GM13976 (cell line): Measurements from ENCODE around the gene KANSL1.

Source experiments
- DNase-seq: peaks from one replicate; pipeline ENCODE4 v3.0.0; 2012; ENCODE audit warnings: low spot score
- in situ Hi-C: fragments of 300-500 bp; cut with MboI; formaldehyde crosslinking; loops from one replicate; pipeline ENCODE4 v1.12.0; 2022; ENCODE audit warnings: low sequenced_read_pairs, mixed read lengths, inconsistent platforms; ENCODE audit not compliant: unreplicated experiment
- TF ChIP-seq, protein P1 (sequence below): IDR thresholded peaks from 2 replicates; pipeline ENCODE4 v1.5.1; 2012; ENCODE audit warnings: borderline replicate concordance, mild to moderate bottlenecking; ENCODE audit not compliant: insufficient read depth; ENCODE audit errors: extremely low read depth, missing control alignments, control extremely low read depth

The KANSL1 gene

DNA sequence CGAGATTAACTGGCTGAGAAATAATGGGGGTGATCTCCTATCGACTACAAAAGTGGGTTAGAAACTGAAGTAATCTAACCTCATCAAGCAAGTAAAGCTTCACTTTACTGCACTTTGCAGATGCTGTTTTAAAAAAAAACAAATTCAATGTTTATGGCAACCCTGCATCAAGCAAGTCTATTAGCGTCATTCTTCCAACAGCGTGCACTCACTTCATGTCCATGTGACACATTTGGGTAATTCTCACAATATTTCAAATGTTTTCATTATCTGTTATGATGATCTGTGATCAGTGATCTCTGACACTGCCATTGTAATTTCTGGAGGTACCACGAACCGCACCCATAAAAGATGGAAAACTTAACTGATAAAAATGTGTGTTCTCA, 70.8 kb downstream of the KANSL1 start:
- DNase-seq, result no peak
- TF ChIP-seq, protein P1, sequence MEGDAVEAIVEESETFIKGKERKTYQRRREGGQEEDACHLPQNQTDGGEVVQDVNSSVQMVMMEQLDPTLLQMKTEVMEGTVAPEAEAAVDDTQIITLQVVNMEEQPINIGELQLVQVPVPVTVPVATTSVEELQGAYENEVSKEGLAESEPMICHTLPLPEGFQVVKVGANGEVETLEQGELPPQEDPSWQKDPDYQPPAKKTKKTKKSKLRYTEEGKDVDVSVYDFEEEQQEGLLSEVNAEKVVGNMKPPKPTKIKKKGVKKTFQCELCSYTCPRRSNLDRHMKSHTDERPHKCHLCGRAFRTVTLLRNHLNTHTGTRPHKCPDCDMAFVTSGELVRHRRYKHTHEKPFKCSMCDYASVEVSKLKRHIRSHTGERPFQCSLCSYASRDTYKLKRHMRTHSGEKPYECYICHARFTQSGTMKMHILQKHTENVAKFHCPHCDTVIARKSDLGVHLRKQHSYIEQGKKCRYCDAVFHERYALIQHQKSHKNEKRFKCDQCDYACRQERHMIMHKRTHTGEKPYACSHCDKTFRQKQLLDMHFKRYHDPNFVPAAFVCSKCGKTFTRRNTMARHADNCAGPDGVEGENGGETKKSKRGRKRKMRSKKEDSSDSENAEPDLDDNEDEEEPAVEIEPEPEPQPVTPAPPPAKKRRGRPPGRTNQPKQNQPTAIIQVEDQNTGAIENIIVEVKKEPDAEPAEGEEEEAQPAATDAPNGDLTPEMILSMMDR, result no peak
- in situ Hi-C loops, result no loop called here

DNA sequence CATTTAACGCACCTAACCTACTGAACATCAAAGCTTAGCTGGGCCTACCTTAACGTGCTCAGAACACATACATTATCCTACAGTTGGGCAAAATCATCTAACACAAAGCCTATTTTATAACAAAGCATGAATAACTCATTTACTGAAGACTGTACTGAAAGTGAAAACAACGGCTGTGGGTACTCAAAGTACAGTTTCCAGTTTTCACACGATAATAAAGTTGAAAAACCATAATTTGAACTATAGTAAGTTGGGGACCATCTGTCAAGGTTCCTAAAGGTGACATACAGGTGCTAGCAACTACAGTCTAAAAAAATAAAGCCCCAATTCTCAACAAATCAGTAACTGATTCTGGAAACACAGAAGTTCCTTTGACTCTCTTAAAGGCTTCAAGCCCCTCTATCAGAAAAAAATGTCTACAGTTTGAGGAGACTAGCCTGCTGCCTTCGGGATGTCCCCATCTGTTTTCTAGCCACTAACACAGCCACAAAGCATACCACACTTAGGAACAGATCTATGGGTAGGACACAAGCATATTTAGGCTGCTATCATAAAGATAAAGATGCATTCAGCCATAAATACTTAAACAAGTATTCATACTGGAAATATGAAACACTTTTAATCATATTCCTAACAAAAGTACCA, 71.3 kb downstream of the KANSL1 start:
- DNase-seq, result peak; percentile 51
- TF ChIP-seq, protein P1, result no peak
- in situ Hi-C loops, result no loop called here

DNA sequence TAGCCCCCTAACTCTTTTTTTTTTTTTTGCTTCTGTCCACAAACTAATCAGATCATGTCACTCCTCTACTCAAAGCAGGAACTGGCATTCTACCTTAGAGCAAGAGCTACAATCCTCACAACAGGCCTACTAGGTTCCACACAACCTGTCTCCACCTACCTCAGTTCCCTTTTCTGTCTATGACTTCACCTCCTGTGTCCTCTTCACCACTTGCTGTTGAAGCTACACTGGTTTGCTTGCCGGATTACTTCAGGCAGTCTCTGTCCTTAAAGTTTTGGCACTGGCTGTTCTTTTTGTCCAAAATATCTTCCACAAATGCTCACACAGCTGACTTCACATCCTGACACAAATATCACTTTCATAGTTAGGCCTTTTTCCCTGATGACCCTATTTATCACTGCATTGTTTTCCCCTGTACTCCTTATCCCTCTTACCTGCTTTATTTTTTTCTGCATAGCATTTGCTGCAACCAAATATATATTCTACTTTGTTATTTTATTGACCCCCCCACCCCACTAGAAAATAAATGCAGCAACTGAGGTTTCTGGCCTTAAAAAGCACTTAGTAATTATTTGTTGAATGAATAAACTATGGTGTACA, 72.0 kb downstream of the KANSL1 start:
- peak; percentile 64 for DNase-seq
- TF ChIP-seq, protein P1, result no peak
- in situ Hi-C loops, result no loop called here

DNA sequence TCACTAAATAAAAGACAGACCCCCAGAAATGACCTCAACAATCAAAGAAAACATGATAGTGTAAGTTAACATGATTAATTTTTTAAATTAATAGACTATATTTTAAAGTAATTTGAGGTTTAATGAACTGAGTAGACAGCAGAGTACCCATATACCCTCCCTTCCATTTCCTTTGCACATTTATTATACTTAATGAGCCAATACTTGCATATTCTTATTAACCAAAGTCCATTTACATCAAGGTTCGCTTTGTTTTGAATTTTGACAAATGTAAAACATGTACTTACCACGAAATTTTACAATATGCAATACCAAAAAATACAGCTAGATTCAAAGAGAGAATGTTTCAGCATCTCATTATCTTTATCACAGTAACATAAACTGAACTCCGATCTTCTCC, 72.7 kb downstream of the KANSL1 start:
- TF ChIP-seq, protein P1, result no peak
- no peak for DNase-seq
- in situ Hi-C loops, result no loop called here

DNA sequence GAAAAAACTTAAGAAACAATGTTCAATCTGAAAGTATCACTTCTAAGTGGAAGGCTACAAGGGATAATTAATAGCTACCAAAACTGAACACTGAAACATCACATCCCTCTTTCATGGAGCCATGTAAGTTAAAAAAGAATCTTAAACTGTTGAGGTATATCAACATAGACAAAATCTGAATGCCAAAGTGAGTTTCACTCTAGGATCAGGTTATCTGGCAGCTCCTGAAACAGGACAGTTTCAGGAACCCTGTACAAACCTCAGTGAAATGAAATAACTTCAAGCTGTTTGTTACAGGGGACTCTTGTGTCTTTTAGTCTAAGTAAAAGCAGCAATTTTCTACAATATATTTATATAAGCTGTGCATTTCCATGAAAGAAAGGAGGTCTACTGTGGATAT, 73.2 kb downstream of the KANSL1 start:
- DNase-seq, result no peak
- TF ChIP-seq, protein P1, result no peak
- in situ Hi-C loops, result no loop called here

DNA sequence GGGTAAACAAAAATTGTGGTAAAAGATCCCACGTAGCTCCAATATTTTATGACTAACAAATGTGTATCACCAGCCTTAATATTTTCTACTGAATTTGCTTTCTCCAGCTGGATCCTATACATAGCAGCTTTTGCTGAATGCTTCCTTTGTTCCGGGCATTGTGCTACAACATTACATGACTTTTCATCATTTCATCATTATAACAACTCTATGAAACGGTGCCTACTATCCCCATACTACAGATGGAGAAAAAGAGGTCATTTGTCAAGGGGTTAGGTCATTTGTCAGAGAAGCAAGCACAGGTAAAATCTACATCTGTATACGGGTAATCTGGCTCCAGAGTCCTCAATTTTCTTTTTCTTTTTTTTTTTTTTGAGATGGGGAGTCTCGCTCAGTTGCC, 74.3 kb downstream of the KANSL1 start:
- TF ChIP-seq, protein P1, result no peak
- in situ Hi-C loops, result no loop called here

More for the DNA sequence above, 74.3 kb downstream of the KANSL1 start:
- no peak for DNase-seq
